ENCODE data around the gene SSTR3. TPM values are rescaled to one million over a fixed set of nuclear protein-coding genes. Genes with fewer than 3 reads are reported as not detected.
A peak's percentile ranks its signal among the peaks of the same experiment; 100 is the strongest.

The SSTR3 gene
- total and polyA plus RNA-seq, 9 of the 15 experiments (the other 6 are each of a cell fraction or from before 2014, with no cell fraction given): 0.03 TPM; not detected in 8

GRCh38 chr22:37229805-37230672 is 17.8 kb upstream of the SSTR3 start (continued):
- TF ChIP-seq E2F6 (IDR thresholded peaks at IDR 0.05; ENCODE audit: borderline replicate concordance in 1 of 2, extremely low read depth in 1 of 2, insufficient read depth in 1 of 2, insufficient read length in 1 of 2, low read depth in 1 of 2, low read length in 1 of 2, poor library complexity in 1 of 2, severe bottlenecking in 1 of 2) (peak in 1 of 2 experiments; percentile 63), ZNF184 (CRISPR knock-in tag; IDR thresholded peaks at IDR 0.05) (no peak), RAD51 (IDR thresholded peaks at IDR 0.05; ENCODE audit: borderline replicate concordance, low read depth) (no peak), CBFB (CRISPR knock-in tag; IDR thresholded peaks at IDR 0.05) (no peak), SMARCA5 (IDR thresholded peaks at IDR 0.05) (peak; percentile 68; the same call in 1 of the 2 replicates), CEBPG (CRISPR knock-in tag; IDR thresholded peaks at IDR 0.05) (no peak), CEBPG (tag; conservative IDR thresholded peaks at IDR 0.05 in 1 of 2, IDR thresholded peaks at IDR 0.05 in 1 of 2) (no peak), HNRNPK (IDR thresholded peaks at IDR 0.05; ENCODE audit: low read depth, low read length, poor library complexity, severe bottlenecking) (no peak), ZNF239 (CRISPR knock-in tag; IDR thresholded peaks at IDR 0.05) (no peak), KAT7 (CRISPR knock-in tag; IDR thresholded peaks at IDR 0.05; ENCODE audit: borderline replicate concordance) (no peak), RERE (CRISPR knock-in tag; IDR thresholded peaks at IDR 0.05; ENCODE audit: borderline replicate concordance) (no peak), KLF13 (tag; IDR thresholded peaks at IDR 0.05; ENCODE audit: borderline replicate concordance, low read depth) (no peak), ZNF354B (CRISPR knock-in tag; IDR thresholded peaks at IDR 0.05) (no peak), FOSL1 (tag; conservative IDR thresholded peaks at IDR 0.05) (peak; percentile 46; the same call in 1 of the 2 replicates), DMBX1 (CRISPR knock-in tag; IDR thresholded peaks at IDR 0.05; ENCODE audit: borderline replicate concordance) (peak; percentile 69; the same call in 1 of the 2 replicates), ZBTB2 (IDR thresholded peaks at IDR 0.05) (no peak), JUND (IDR thresholded peaks at IDR 0.05; ENCODE audit: borderline replicate concordance, low read depth, low read length) (0 out of 2 replicates have a peak, but pooled peaks have one; percentile 25), JUND (tag; IDR thresholded peaks at IDR 0.05; ENCODE audit: borderline replicate concordance, low read depth, low read length) (no peak; the same call in 2 of the 3 replicates), SNAPC5 (CRISPR knock-in tag; IDR thresholded peaks at IDR 0.05) (no peak)

Measured in K562 (cell line).